CD4-positive, alpha-beta T cell treated with Interleukin-15 for 1 hour (primary cell): ENCODE data around the gene UHRF1.
"Not testable (repeated sequence)": the region's sequence is repeated elsewhere in the genome, so short reads cannot be mapped to it uniquely, and the experiment has no call there.

Experiments used
- DNase-seq: peaks from one replicate; pipeline ENCODE4 v3.0.0-alpha.2; 2020

The UHRF1 gene

GRCh38 chr19:4909156-4909896 lies at the start of gene UHRF1:
Gene UHRF1, plus strand, starts transcription at chr19:4909501. Its CDS starts 1,385 bp downstream, at chr19:4910886.
- no peak for DNase-seq

GRCh38 chr19:4859697-4860096 lies 49.6 kb upstream of the UHRF1 start:
- DNase-seq, result no peak

DNA sequence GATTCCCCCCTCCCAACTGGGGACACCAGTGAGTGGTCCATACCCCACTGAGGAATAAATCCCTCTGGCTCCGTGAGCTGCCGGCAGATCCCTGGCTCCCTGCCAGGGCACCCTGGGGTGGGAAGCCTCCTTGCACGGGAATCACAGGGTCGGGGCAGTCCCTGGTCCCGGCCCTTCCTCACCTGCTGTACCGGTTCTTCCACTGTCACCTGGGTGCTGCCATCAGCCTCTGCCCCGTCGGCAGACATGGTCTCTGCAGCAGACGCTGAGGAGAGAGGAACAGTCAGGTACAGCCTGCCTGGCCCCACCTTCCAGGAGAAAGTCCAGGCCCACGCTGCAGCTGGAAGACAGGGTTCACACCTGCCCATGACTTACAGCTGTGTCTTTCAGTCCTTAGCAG lies 48.2 kb upstream of the UHRF1 start:
- DNase-seq, result no peak

DNA sequence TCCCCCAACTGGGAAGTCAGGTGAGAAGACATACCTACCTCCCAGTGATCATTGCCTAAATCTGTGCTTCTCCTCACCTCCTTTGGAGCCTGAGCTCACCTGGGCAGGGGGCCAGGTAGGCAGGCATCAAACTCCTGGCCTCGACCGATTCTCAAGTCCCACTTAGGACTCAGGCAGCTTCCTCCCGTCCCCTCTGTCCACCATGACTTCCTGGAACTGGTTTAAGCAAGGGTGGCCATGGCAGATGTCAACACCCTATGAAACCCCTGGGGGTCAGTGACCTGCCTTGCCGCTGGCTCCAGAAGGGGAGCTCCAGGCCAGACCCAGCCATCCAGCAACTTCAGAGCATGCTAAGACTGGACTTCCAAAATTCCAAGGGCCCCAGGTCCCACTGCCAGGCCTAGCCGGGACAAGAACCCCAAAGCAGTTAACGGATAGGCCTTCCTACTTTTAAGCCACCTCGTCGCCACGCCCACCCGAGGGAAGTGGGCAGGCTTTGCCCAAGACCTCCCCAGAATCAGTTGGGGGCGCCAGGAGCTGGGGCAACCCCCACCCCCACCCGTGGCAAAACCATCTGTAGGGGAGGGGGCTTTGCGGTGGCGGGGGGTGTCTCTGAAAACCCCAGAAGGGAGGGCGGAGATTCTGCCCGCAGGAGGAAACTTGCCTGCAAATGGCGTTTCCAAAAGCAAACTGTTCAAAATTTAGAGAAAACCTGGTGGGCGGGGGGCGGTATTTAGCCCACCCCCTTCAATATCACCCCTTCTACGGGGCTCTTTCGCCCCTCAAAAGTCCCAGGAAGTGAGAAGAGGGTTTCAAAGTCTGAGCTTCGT lies 42.5 kb upstream of the UHRF1 start:
- DNase-seq, result peak; percentile 55

GRCh38 chr19:4867534-4868285 lies 41.6 kb upstream of the UHRF1 start, which contains the start of gene PLIN3:
Gene PLIN3, minus strand, starts transcription at chr19:4867667. Its CDS starts 6,273 bp downstream, at chr19:4861394.
- peak; percentile 89 for DNase-seq

DNA sequence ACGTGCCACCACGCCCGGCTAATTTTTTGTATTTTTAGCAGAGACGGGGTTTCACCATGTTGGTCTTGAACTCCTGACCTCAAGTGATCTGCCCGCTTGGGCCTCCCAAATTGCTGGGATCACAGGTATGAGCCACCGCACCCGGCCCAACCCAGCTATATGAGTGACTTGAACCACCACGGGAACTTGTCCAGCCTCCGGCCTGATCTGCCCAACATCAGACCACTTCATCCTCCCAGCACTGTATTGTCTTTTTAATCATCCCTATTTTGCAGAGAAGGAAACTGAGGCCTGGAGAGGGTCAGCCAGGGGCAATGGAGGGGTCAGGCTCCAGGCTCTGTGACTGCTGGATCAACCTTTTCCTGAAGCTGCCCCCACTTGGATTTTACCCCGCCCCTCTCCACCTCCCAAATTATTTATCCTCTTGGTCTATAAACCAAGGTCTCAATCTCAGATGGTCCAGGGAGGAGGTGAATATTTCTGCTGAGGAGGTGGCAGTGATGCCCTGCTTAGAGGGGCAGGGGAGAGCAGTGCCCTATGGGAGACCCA lies 40.9 kb upstream of the UHRF1 start:
- no peak for DNase-seq

- peak; percentile 73 for DNase-seq
Observed at GRCh38 chr19:4870025-4870700, 39.1 kb upstream of the UHRF1 start.

GRCh38 chr19:4871711-4872110 lies 37.6 kb upstream of the UHRF1 start:
- no peak for DNase-seq

- no peak for DNase-seq
Observed at GRCh38 chr19:4873930-4874329, 35.4 kb upstream of the UHRF1 start.

DNA sequence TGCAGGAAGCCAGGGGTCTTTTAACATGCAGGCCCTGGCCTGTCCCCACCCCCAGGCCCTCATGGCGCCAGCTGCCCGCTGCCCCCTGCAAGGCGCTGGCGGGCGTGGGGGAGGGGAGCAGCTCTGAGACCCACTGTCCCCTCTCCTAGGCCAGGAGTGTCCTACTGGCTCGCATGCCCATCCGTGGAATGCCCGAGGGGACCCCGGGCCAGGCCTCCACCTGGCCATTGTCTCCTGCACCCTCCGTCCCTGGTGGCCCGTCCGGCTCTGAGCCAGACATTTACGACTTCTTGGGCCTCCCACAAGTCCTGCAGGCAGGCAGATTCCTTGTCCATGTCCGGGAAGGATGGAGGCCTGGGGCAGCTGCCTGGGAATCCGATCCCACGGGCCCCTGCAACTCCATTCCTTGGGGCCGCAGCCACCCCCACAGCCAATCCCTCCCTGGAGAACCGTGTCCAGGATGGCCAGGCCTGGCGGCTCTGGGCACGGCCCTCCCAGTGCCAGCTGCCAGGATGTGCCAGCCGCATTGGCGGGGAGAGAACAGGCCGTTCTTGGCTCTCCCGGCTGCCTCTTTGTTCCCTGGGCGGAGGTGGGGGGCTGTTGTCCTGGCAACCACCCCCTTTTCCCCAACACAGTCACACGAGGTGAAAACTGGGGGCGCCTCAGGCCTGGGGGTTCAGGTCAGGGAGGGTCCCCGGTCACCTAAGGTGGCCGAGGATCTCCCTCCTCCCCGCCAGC lies 31.4 kb upstream of the UHRF1 start:
- DNase-seq, result no peak

DNA sequence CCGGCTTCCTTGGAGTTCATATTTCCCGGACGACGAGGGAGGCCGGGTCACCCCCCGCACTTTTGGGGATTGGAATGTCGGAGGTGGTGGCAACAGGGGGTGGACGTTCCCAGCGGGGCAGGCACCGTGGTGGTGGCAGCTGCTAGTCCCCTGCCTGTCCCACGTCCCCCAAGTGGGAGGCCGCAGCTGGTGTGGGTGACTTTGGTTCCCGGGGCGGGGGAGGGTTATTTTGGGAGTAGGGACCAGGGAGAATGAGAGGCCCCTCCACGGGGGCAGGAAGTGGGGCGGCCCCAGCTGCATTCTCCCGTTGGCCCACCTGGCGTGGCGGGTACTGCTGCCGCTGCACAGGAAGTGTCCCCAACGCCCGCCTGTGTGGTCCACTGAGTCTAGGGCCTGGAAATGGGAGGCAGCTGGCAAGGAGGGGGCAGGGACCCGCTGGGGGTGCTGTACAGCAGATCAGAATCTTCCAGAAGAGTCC lies 30.8 kb upstream of the UHRF1 start:
- DNase-seq, result no peak

- no peak for DNase-seq
Observed at GRCh38 chr19:4879041-4879440, 30.3 kb upstream of the UHRF1 start.

DNA sequence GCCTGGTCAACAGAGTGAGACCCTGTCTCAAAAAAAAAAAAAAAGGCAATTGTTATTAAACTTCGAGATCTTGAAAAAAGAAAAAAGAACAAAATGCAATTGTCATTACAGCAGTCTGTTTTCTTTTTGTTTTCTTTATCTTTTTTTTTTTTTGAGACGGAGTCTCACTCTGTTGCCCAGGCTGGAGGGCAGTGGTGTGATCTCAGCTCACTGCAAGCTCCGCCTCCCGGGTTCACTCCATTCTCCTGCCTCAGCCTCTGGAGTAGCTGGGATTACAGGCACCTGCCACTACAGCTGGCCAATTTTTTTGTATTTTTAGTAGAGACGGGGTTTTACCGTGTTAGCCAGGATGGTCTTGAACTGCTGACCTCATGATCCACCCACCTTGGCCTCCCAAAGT lies 26.4 kb upstream of the UHRF1 start:
- not testable (repeated sequence) for DNase-seq

DNA sequence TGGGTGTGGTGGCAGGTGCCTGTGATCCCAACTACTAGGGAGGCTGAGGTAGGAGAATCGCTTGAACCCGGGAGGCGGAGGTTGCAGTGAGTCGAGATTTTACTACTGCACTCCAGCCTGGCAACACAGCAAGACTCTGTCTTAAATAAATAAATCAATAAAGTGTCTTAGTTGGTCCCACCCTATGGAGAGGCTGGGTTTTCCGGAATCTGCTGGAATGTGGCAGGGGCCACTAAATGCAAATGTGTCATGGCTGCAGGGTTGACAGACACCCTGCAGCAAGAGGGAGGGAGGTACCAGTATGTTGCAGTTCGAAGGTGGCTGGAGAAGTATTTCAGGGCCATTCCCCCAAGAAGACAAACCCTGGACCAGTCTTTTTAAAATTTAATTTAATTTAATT lies 24.3 kb upstream of the UHRF1 start:
- not testable (repeated sequence) for DNase-seq

- DNase-seq, result not testable (repeated sequence)
Observed at GRCh38 chr19:4887803-4888202, 21.5 kb upstream of the UHRF1 start.

DNA sequence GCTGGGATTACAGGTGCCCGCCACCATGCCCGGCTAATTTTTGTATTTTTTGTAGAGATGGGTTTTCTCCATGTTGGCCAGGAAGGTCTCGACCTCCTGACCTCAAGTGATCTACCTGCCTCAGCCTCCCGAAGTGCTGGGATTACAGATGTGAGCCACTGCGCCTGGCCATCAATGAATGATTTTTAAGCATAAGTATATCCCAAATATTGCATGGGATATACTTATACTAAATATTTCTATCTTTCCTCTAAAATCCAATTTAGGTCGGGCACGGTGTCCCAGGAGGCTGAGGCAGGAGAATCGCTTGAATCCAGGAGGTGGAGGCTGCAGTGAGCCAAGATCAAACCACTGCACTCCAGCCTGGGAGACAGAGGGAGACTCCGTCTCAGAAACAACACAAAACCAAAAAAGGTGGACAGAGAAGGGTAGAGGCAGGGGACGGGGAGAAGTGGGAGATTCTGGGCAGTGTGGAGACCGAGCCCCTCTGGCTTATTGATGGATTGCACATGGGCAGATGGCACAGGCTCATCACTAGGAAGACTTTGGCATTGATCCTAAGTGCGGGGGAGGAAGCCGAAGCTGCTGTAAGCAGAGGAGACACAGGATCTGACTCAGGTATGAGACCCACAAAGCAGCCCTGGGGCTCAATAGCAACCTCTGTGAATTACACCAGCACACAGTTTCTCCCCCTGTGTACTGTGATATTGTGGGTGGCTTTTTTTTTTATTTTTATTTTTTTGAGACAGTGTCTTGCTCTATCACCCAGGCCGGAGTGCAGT lies 20.1 kb upstream of the UHRF1 start:
- no peak for DNase-seq

DNA sequence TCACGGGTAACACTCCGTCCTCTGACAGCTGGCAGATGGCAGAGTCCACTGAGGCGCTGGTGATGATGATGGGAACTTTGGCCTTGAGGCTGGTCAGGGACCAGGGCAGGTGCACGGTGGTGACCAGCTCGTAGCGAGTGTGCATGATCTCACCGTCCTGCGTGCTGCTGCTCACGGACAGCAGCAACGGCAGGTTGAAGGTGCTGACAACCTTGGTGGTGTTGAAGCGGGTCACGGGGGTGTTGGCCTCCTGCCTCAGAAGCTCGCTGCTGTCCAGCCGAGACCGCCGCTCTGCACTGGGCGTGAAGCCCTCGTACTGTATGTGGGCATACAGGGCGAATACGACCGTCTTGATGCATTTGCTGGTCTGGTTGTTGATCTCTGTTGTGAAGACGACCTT lies 18.2 kb upstream of the UHRF1 start:
- no peak for DNase-seq

DNA sequence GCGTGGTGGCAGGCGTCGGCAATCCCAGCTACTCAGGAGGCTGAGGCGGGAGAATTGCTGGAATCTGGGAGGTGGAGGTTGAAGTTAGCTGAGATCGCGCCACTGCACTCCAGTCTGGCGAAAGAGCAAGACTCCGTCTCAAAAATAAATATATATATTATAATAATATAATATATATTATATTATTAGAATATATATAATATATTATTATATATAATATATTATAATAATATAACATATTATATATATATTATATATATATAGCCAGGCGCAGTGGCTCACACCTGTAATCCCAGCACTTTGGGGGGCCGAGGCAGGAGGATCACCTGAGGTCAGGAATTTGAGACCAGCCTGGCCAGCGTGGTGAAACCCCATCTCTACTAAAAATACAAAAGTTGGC lies 16.3 kb upstream of the UHRF1 start:
- not testable (repeated sequence) for DNase-seq

DNA sequence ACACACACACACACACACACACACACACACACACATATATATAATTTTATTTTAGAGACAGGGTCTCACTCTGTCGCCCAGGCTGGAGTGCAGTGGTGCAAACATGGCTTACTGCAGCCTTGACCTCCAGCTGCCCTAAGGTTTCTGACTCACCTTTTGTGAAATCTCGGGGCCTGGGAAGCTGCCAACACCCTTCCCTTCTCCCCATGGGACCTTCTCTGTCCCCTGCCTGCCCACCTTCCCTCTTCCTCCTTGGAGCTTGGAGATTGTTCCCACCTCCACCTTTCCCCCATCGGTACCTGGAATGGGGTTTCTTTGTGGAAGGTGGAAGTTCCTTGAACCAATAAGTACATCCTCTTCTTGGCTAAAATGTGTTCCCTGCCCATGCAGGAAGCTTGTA lies 12.9 kb upstream of the UHRF1 start:
- no peak for DNase-seq

GRCh38 chr19:4897146-4897545 lies 12.2 kb upstream of the UHRF1 start:
- no peak for DNase-seq

- DNase-seq, result not testable (repeated sequence)
Observed at GRCh38 chr19:4900879-4901278, 8.4 kb upstream of the UHRF1 start.
